Measurements from ENCODE around the gene CHTOP. TPM values are rescaled to one million over a fixed set of nuclear protein-coding genes. Genes with fewer than 3 reads are reported as not detected.

The CHTOP gene
- total RNA-seq, 2 experiments from 2014 or later = 70.9 to 107 TPM

DNA sequence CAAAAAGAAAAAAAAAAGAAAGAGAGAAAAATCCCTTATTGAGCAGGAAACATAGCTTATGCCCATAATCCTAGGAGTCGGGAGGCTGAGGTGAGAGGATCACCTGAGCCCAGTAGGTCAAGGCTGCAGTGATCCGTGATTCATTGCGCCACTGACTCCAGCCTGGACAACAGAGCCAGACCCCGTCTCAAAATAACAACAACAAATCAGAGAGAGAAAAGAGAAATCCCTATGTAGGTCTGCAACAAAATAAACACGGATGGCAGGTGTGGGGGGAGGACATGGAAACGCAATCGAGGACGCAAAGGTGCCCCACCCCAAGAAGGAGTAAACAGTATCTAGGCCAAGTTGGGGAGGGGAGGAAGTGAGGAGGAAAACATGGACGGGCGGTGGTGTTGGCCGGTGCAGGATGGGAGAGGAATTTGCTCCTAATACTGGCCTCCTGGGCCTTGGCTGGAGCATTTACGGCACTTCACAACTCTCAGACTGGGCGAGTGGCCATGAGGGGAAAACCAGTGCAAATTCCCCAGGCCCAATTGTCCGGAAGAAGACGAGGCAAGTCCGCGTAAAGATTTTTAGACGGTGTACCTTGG is 609 bp upstream of the CHTOP start:
- no peaks in the 10 kb centered on the region for H4K20me1 ChIP-seq (ENCODE audit: insufficient read depth, low read length)
- CTCF ChIA-PET (ENCODE audit: unreplicated experiment) = interaction anchor here (1.0 to 1.4 kb wide), 2 partner anchors 42 to 61 kb away, joined by 3 to 4 read pairs; no protein-coding TSS in a partner anchor
- no peak overlapping the region for H3K27ac ChIP-seq (ENCODE audit: low read depth, low read length, poor library complexity, severe bottlenecking)
- H2AFZ ChIP-seq (ENCODE audit: low read length) = no peak overlapping the region; the same call in 1 of the 2 replicates
- peaks cover 16% of the 10 kb centered on the region for H3K4me1 ChIP-seq (ENCODE audit: insufficient read depth, low read length, poor library complexity, severe bottlenecking)
- H3K4me2 ChIP-seq (ENCODE audit: low read length) = peak overlapping the region; percentile 61
- BruUV-seq (replicated peaks) = no TSS peak
- H3K79me2 ChIP-seq (ENCODE audit: insufficient read depth, low read depth, low read length) = peaks cover 29% of the 10 kb centered on the region
- POLR2A ChIA-PET = interaction anchor here (0.5 to 2.1 kb wide), 12 partner anchors 10 to 344 kb away, joined by 3 to 8 read pairs (median 4); partner anchors contain the start of gene JTB
- DNase-seq (ENCODE audit: low spot score) = no peak
- TF ChIP-seq EZH2phosphoT487 (IDR thresholded peaks at IDR 0.05; ENCODE audit: borderline replicate concordance, low read depth, low read length) = no peak
- TF ChIP-seq, protein P1, sequence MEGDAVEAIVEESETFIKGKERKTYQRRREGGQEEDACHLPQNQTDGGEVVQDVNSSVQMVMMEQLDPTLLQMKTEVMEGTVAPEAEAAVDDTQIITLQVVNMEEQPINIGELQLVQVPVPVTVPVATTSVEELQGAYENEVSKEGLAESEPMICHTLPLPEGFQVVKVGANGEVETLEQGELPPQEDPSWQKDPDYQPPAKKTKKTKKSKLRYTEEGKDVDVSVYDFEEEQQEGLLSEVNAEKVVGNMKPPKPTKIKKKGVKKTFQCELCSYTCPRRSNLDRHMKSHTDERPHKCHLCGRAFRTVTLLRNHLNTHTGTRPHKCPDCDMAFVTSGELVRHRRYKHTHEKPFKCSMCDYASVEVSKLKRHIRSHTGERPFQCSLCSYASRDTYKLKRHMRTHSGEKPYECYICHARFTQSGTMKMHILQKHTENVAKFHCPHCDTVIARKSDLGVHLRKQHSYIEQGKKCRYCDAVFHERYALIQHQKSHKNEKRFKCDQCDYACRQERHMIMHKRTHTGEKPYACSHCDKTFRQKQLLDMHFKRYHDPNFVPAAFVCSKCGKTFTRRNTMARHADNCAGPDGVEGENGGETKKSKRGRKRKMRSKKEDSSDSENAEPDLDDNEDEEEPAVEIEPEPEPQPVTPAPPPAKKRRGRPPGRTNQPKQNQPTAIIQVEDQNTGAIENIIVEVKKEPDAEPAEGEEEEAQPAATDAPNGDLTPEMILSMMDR (conservative IDR thresholded peaks at IDR 0.05; ENCODE audit: low read length) = no peak
- peak overlapping the region; percentile 83 for H3K4me3 ChIP-seq (ENCODE audit: low read depth, low read length, poor library complexity, severe bottlenecking)
- no peaks in the 10 kb centered on the region for H3K9me2 ChIP-seq (ENCODE audit: insufficient read depth, low read length)
- H3K36me3 ChIP-seq (ENCODE audit: insufficient read depth, low read length) = peaks cover 26% of the 10 kb centered on the region
- H3K9me3 ChIP-seq (ENCODE audit: low read length) = no peaks in the 10 kb centered on the region
- intact Hi-C loops (cut with micrococcal nuclease; ENCODE audit: unreplicated experiment) = no loop called here

DNA sequence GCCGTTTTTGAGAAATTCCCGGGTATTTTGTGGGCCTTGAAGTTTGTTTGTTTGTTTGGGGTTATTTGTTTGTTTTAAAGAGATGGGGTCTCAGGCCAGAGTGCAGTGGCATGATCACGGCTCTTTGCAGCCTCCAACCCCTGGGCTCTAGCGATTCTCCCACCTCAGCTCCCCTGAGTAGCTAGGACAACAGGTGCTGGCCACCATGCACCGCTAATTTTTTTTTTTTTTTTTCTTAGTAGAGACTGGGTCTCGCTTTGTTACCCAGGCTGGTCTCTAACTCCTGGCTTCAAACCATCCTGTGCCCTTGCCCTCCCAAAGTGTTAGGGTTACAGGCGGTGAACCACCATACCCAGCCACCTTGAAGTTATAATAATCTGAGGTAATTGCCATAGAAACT is 2.0 kb downstream of the CHTOP start:
- intact Hi-C loops (cut with micrococcal nuclease; ENCODE audit: unreplicated experiment) = loop anchor here (2.0 kb wide), 3 partner anchors 23 to 37 kb away; partner anchors contain the start of genes ILF2 and SNAPIN
- Histone ChIP-seq H3K9me2 (ENCODE audit: insufficient read depth, low read length) (no peaks in the 10 kb centered on the region), H3K27ac (ENCODE audit: low read depth, low read length, poor library complexity, severe bottlenecking) (peak overlapping the region; percentile 97), H3K4me1 (ENCODE audit: insufficient read depth, low read length, poor library complexity, severe bottlenecking) (peaks cover 16% of the 10 kb centered on the region), H2AFZ (ENCODE audit: low read length) (no peak overlapping the region), H3K4me3 (ENCODE audit: low read depth, low read length, poor library complexity, severe bottlenecking) (peak overlapping the region; percentile 83), H3K79me2 (ENCODE audit: insufficient read depth, low read depth, low read length) (peaks cover 29% of the 10 kb centered on the region), H3K4me2 (ENCODE audit: low read length) (peak overlapping the region; percentile 61), H3K36me3 (ENCODE audit: insufficient read depth, low read length) (peaks cover 52% of the 10 kb centered on the region), H4K20me1 (ENCODE audit: insufficient read depth, low read length) (no peaks in the 10 kb centered on the region), H3K9me3 (ENCODE audit: low read length) (no peaks in the 10 kb centered on the region)
- no TSS peak for BruUV-seq (replicated peaks)
- ChIA-PET POLR2A (interaction anchor here (0.9 to 1.6 kb wide), 4 partner anchors 7 to 38 kb away, joined by 3 to 7 read pairs (median 4); no protein-coding TSS in a partner anchor), CTCF (ENCODE audit: unreplicated experiment) (no interaction called here)
- DNase-seq (ENCODE audit: low spot score) = peak; percentile 34
- TF ChIP-seq EZH2phosphoT487 (IDR thresholded peaks at IDR 0.05; ENCODE audit: borderline replicate concordance, low read depth, low read length) = no peak

DNA sequence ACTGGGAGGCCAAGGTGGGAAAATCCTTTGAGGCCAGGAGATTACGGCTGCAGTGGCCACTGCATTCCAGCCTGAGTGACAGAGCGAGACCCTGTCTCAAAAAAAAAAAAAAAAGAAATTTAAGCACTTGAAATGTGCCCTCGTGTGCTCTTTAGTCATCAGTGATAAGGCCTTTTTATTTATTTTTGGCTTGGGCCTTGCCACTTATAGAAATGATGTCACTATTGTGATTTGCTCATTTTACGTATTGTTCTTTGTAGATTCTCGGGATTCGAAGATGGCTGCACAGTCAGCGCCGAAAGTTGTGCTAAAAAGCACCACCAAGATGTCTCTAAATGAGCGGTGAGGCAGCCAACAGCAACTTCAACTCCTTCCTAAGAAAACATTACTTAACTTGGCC is 2.4 kb downstream of the CHTOP start:
- TF ChIP-seq EZH2phosphoT487 (IDR thresholded peaks at IDR 0.05; ENCODE audit: borderline replicate concordance, low read depth, low read length) = no peak
- TF ChIP-seq, protein P1 (conservative IDR thresholded peaks at IDR 0.05; ENCODE audit: low read length) = no peak
- ChIA-PET POLR2A (no interaction called here), CTCF (ENCODE audit: unreplicated experiment) (no interaction called here)
- H3K27ac ChIP-seq (ENCODE audit: low read depth, low read length, poor library complexity, severe bottlenecking) = peak overlapping the region; percentile 97
- no TSS peak for BruUV-seq (replicated peaks)
- H2AFZ ChIP-seq (ENCODE audit: low read length) = no peak overlapping the region
- DNase-seq (ENCODE audit: low spot score) = no peak
- peaks cover 29% of the 10 kb centered on the region for H3K79me2 ChIP-seq (ENCODE audit: insufficient read depth, low read depth, low read length)
- H3K9me3 ChIP-seq (ENCODE audit: low read length) = no peaks in the 10 kb centered on the region
- intact Hi-C loops (cut with micrococcal nuclease; ENCODE audit: unreplicated experiment) = no loop called here
- no peaks in the 10 kb centered on the region for H4K20me1 ChIP-seq (ENCODE audit: insufficient read depth, low read length)
- peak overlapping the region; percentile 83 for H3K4me3 ChIP-seq (ENCODE audit: low read depth, low read length, poor library complexity, severe bottlenecking)
- H3K36me3 ChIP-seq (ENCODE audit: insufficient read depth, low read length) = peaks cover 57% of the 10 kb centered on the region
- H3K4me2 ChIP-seq (ENCODE audit: low read length) = peak overlapping the region; percentile 61
- H3K9me2 ChIP-seq (ENCODE audit: insufficient read depth, low read length) = no peaks in the 10 kb centered on the region
- peaks cover 16% of the 10 kb centered on the region for H3K4me1 ChIP-seq (ENCODE audit: insufficient read depth, low read length, poor library complexity, severe bottlenecking)

Measured in OCI-LY7 (cell line).